ENCODE data around the gene SLC22A14. TPM values are rescaled to one million over a fixed set of nuclear protein-coding genes. Genes with fewer than 3 reads are reported as not detected.

SLC22A14 gene
- total and polyA plus RNA-seq, 2 experiments from 2014 or later: 0.12 to 0.43 TPM

- H3K36me3 ChIP-seq: peaks cover 32% of the 10 kb centered on the region
Measured at GRCh38 chr3:38245930-38246329, 36.2 kb upstream of the SLC22A14 start.

GRCh38 chr3:38247366-38248035, 34.6 kb upstream of the SLC22A14 start:
- Histone ChIP-seq H3K4me3 (no peak overlapping the region), H3K36me3 (peaks cover 32% of the 10 kb centered on the region), H3K27ac (no peak overlapping the region), H3K27me3 (no peaks in the 10 kb centered on the region), H3K9me3 (ENCODE audit: low read depth) (no peaks in the 10 kb centered on the region), H3K4me1 (ENCODE audit: low read depth) (no peaks in the 10 kb centered on the region)
- peak; percentile 49 for TF ChIP-seq CTCF (IDR thresholded peaks at IDR 0.05; ENCODE audit: low read depth, low read length)
- peak; percentile 1 to 83 for DNase-seq (ENCODE audit: low read depth in 1 of 2, low spot score in 1 of 2)

More at GRCh38 chr3:38245930-38246329, 36.2 kb upstream of the SLC22A14 start:
- H3K27me3 ChIP-seq: no peaks in the 10 kb centered on the region
- no peak for DNase-seq (ENCODE audit: low read depth in 1 of 2, low spot score in 1 of 2)
- no peak for TF ChIP-seq CTCF (IDR thresholded peaks at IDR 0.05; ENCODE audit: low read depth, low read length)
- H3K4me1 ChIP-seq (ENCODE audit: low read depth): no peaks in the 10 kb centered on the region
- H3K27ac ChIP-seq: no peak overlapping the region
- H3K4me3 ChIP-seq: no peak overlapping the region
- H3K9me3 ChIP-seq (ENCODE audit: low read depth): no peaks in the 10 kb centered on the region

GRCh38 chr3:38250198-38250597, 31.9 kb upstream of the SLC22A14 start:
- no peaks in the 10 kb centered on the region for H3K9me3 ChIP-seq (ENCODE audit: low read depth)
- no peak overlapping the region for H3K4me3 ChIP-seq
- peaks cover 43% of the 10 kb centered on the region for H3K36me3 ChIP-seq
- no peak overlapping the region for H3K27ac ChIP-seq
- TF ChIP-seq CTCF (IDR thresholded peaks at IDR 0.05; ENCODE audit: low read depth, low read length): no peak
- DNase-seq (ENCODE audit: low read depth in 1 of 2, low spot score in 1 of 2): no peak
- H3K4me1 ChIP-seq (ENCODE audit: low read depth): no peaks in the 10 kb centered on the region
- H3K27me3 ChIP-seq: no peaks in the 10 kb centered on the region

DNA sequence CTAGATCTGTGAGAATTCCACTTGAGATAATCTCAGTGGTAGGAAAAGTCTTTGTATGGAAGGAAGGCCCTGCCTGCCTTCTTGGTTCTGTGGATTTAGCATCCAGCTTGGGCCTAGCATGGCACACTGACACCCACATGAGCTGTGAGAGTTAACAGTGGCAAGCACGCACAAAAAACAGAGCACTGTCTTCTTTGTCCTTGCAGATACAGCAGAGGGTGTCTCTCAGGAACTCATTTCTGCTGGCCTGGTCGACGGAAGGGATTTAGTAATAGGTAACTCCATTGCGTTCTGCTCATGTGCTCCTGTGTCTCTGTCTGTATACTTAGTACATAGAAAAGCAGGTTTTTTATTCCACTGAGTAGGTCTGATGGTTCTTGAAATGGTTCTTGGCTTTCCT, 30.9 kb upstream of the SLC22A14 start:
- H3K36me3 ChIP-seq: peaks cover 42% of the 10 kb centered on the region

GRCh38 chr3:38253704-38254103, 28.4 kb upstream of the SLC22A14 start:
- H3K4me3 ChIP-seq: no peak overlapping the region
- no peaks in the 10 kb centered on the region for H3K4me1 ChIP-seq (ENCODE audit: low read depth)
- peaks cover 33% of the 10 kb centered on the region for H3K36me3 ChIP-seq
- H3K27ac ChIP-seq: no peak overlapping the region
- DNase-seq (ENCODE audit: low read depth in 1 of 2, low spot score in 1 of 2): no peak
- H3K27me3 ChIP-seq: no peaks in the 10 kb centered on the region
- no peak for TF ChIP-seq CTCF (IDR thresholded peaks at IDR 0.05; ENCODE audit: low read depth, low read length)
- H3K9me3 ChIP-seq (ENCODE audit: low read depth): no peaks in the 10 kb centered on the region

More for the DNA sequence above, 30.9 kb upstream of the SLC22A14 start:
- Histone ChIP-seq H3K27me3 (no peaks in the 10 kb centered on the region), H3K27ac (no peak overlapping the region), H3K4me1 (ENCODE audit: low read depth) (no peaks in the 10 kb centered on the region), H3K9me3 (ENCODE audit: low read depth) (no peaks in the 10 kb centered on the region), H3K4me3 (no peak overlapping the region)
- no peak for TF ChIP-seq CTCF (IDR thresholded peaks at IDR 0.05; ENCODE audit: low read depth, low read length)
- DNase-seq (ENCODE audit: low read depth in 1 of 2, low spot score in 1 of 2): no peak
